HUES48 (cell line): ENCODE results near the gene SLC6A3.

Experiments
- H3K27ac ChIP-seq: one replicate; pipeline ENCODE4 v1.7.0; 2013; ENCODE audit warnings: low read depth, low read length, inconsistent platforms
- H3K27me3 ChIP-seq: 2 replicates; pipeline ENCODE4 v1.6.1; 2013; ENCODE audit warnings: mild to moderate bottlenecking, low read length; ENCODE audit not compliant: control insufficient read depth, insufficient read depth
- H3K36me3 ChIP-seq: 2 replicates; pipeline ENCODE4 v1.6.1; 2013; ENCODE audit warnings: low read length; ENCODE audit not compliant: control insufficient read depth, insufficient read depth
- H3K4me1 ChIP-seq: 2 replicates; pipeline ENCODE4 v1.6.1; 2013; ENCODE audit warnings: mild to moderate bottlenecking, low read length; ENCODE audit not compliant: control insufficient read depth, insufficient read depth
- H3K4me3 ChIP-seq: 2 replicates; pipeline ENCODE4 v1.5.1; 2013; ENCODE audit warnings: mild to moderate bottlenecking, low read depth, low read length
- H3K9ac ChIP-seq: 2 replicates; pipeline ENCODE4 v1.6.1; 2013; ENCODE audit warnings: mild to moderate bottlenecking, low read depth, low read length, moderate library complexity
- H3K9me3 ChIP-seq: 2 replicates; pipeline ENCODE4 v1.6.1; 2013; ENCODE audit warnings: low read length; ENCODE audit not compliant: control insufficient read depth, insufficient read depth

The SLC6A3 gene

DNA sequence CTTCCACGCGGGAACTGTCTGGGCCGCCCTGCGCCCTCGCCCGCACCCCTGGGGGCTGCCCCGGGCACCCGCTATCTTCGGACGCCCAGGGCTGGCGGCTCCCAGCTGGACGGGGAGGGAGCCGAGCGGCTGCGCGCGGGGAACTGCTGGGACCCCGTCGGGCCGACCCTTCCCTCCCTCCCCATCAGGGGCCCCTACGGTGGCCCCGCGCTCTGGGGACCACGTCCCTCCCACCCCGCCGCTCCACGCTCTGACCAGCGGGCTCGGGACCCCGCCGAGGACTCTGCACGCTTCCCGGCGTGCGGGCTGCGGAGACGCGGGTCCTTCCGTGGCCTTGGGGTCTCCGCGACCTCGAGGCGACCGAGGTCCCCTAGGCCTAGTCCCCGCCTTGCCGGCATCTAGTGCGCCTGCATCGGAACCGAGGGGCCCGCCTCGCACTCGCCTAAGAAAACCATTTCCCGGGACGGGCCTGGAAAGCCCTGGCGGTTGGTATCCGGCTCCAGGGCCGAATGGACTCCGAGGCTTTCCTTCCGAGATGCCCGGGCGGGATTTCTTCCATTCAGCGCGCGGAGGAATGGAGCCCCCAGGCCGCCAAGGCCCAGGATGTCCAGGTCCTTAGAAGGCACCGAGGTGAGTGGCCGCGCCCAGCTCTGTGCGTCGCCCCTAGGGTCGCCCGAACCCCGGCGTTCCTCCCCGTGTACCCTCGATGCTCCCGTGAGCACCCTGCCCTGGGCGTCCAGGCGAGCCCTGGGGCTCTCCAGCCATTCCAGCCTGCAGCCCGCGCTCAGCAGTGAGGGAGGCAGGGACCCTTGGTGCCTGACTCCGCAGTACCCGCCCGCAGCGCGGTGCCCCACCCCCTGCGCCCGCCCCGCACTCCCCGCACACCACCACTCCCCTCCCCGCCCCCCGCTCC is 705 bp upstream of the SLC6A3 start:
- Histone ChIP-seq H3K36me3 (no peaks in the 10 kb centered on the region), H3K9me3 (no peaks in the 10 kb centered on the region), H3K27ac (no peak overlapping the region), H3K4me1 (no peaks in the 10 kb centered on the region), H3K27me3 (peaks cover 83% of the 10 kb centered on the region), H3K4me3 (peak overlapping the region; percentile 60), H3K9ac (no peak overlapping the region)

GRCh38 chr5:1444361-1445189 is 665 bp downstream of the SLC6A3 start:
- no peak overlapping the region for H3K27ac ChIP-seq
- no peaks in the 10 kb centered on the region for H3K36me3 ChIP-seq
- peak overlapping the region; percentile 57 for H3K4me3 ChIP-seq
- H3K4me1 ChIP-seq: no peaks in the 10 kb centered on the region
- H3K9me3 ChIP-seq: no peaks in the 10 kb centered on the region
- peaks cover 84% of the 10 kb centered on the region for H3K27me3 ChIP-seq
- no peak overlapping the region for H3K9ac ChIP-seq

DNA sequence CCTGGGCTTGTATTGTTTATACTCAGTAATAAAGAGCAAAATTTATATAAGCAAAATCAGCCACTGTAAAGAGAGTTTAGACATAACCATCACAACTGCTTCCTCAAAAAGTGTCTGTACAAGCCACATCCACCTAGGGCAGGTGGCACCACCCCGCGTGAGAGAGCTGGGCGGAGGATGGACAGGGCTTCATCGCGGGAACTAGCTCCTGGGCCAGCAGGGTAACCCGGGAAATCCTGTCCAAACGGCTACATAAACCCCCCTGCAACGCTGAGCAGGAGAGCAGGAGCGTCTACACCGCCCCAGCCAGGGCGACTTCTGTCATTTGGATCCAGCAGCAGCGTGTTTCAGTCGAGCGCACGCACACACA is 1.3 kb downstream of the SLC6A3 start:
- no peak overlapping the region for H3K9ac ChIP-seq
- H3K4me3 ChIP-seq: no peak overlapping the region; the same call in 1 of the 2 replicates
- peaks cover 81% of the 10 kb centered on the region for H3K27me3 ChIP-seq

GRCh38 chr5:1443171-1443570 is 2.1 kb downstream of the SLC6A3 start:
- H3K36me3 ChIP-seq: no peaks in the 10 kb centered on the region
- no peak overlapping the region for H3K27ac ChIP-seq
- no peak overlapping the region for H3K4me3 ChIP-seq
- no peak overlapping the region for H3K9ac ChIP-seq
- H3K27me3 ChIP-seq: peaks cover 73% of the 10 kb centered on the region
- H3K4me1 ChIP-seq: no peaks in the 10 kb centered on the region
- H3K9me3 ChIP-seq: no peaks in the 10 kb centered on the region

More for the DNA sequence above, 1.3 kb downstream of the SLC6A3 start:
- H3K36me3 ChIP-seq: no peaks in the 10 kb centered on the region
- H3K9me3 ChIP-seq: no peaks in the 10 kb centered on the region
- no peaks in the 10 kb centered on the region for H3K4me1 ChIP-seq
- H3K27ac ChIP-seq: no peak overlapping the region

DNA sequence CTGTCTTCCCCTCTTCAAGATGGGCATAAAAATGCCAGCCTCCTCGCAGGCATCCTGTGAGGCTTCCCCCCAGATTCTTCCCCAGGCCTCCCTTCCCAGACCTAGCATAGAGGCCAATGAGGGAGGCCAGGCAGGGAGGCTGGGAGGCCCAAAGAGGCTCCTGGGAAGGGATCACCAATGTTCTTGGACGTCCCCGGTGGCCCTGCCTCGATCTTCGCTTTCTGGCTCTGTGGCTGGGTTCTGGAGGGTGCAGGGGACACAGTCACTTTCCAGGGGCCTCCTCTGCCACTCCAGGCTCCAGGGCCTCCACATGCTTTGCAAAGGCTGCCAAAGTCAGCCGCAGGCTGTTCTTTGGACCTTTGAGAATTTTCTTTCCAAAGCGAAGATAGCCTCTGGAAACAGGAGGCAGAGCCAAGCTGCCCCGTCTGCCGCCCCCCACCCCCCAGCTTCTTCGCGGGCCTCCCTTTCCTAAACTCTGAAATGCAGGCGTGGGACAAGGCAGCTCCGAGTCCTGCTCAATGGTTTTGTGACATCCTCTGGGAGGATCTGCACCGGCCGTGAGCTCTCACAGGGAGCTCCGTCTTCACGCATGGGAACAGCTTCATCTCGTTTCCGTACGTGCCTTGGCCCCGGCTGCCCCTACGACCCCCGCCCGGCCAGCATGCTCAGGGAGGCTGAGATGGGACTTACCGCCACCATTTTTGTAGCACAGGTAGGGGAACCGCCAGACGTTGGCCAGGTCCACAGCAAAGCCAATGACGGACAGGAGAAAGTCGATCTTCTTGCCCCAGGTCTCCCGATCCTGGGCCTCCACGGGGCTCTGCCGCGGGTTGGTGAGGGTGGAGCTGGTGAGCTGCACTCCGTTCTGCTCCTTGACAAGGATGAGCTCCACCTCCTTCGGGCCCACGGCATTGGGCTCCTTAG is 2.8 kb downstream of the SLC6A3 start:
- H3K36me3 ChIP-seq: no peaks in the 10 kb centered on the region
- peaks cover 66% of the 10 kb centered on the region for H3K27me3 ChIP-seq
- no peak overlapping the region for H3K4me3 ChIP-seq
- H3K9ac ChIP-seq: no peak overlapping the region
- no peaks in the 10 kb centered on the region for H3K9me3 ChIP-seq
- no peaks in the 10 kb centered on the region for H3K4me1 ChIP-seq
- H3K27ac ChIP-seq: no peak overlapping the region

- Histone ChIP-seq H3K4me3 (no peak overlapping the region), H3K27me3 (peaks cover 55% of the 10 kb centered on the region), H3K27ac (no peak overlapping the region), H3K9ac (no peak overlapping the region), H3K36me3 (no peaks in the 10 kb centered on the region), H3K9me3 (no peaks in the 10 kb centered on the region), H3K4me1 (no peaks in the 10 kb centered on the region)
These were observed 3.9 kb downstream of the SLC6A3 start for GRCh38 chr5:1441166-1441865.

DNA sequence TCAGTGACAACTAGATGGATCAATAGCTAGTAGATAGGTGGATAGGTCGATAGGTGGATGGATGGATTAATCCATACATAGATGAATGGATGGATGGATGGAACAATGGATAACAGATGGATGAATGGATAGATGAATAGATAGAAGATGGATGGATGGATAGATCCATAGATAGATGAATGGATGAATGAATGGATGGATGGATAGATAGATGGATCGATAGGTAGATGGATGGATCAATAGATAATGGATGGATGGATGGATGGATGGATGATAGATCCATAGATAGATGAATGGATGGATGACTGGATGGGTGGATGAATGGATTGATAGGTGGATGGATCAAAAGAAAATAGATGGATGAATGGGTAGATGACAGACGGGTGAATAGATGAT is 5.1 kb downstream of the SLC6A3 start:
- no peaks in the 10 kb centered on the region for H3K36me3 ChIP-seq
- H3K27me3 ChIP-seq: peaks cover 43% of the 10 kb centered on the region

GRCh38 chr5:1439388-1440097 is 5.7 kb downstream of the SLC6A3 start:
- no peaks in the 10 kb centered on the region for H3K36me3 ChIP-seq
- H3K4me1 ChIP-seq: no peaks in the 10 kb centered on the region
- H3K27ac ChIP-seq: no peak overlapping the region
- peaks cover 38% of the 10 kb centered on the region for H3K27me3 ChIP-seq
- no peak overlapping the region for H3K4me3 ChIP-seq
- peaks cover 1% of the 10 kb centered on the region; the same call in 1 of the 2 replicates for H3K9me3 ChIP-seq
- H3K9ac ChIP-seq: no peak overlapping the region

More for the DNA sequence above, 5.1 kb downstream of the SLC6A3 start:
- Histone ChIP-seq H3K4me3 (no peak overlapping the region), H3K9ac (no peak overlapping the region), H3K9me3 (no peaks in the 10 kb centered on the region), H3K4me1 (no peaks in the 10 kb centered on the region), H3K27ac (no peak overlapping the region)

- Histone ChIP-seq H3K36me3 (no peaks in the 10 kb centered on the region), H3K4me1 (no peaks in the 10 kb centered on the region), H3K9me3 (peaks cover 4% of the 10 kb centered on the region; the same call in 1 of the 2 replicates), H3K27me3 (peaks cover 31% of the 10 kb centered on the region), H3K4me3 (no peak overlapping the region), H3K9ac (no peak overlapping the region), H3K27ac (no peak overlapping the region)
These were observed 6.4 kb downstream of the SLC6A3 start for GRCh38 chr5:1438871-1439270.
